Heart left ventricle (tissue), 13 donors: Measurements from ENCODE around the gene ITGAE.

Experiments
- CTCF ChIP-seq, 12 donors: fragments of 200-600 bp; sonication (generic) in 4 of 12; IDR thresholded peaks; one replicate each; pipeline versions ENCODE4 v1.5.0 to v1.8.0; 2018 to 2022; ENCODE audit warnings: antibody characterized with exemption in 12 of 12, mild to moderate bottlenecking in 5 of 12
- POLR2A ChIP-seq, 2 donors: fragments of 450-650 bp; IDR thresholded peaks; one replicate each; pipeline ENCODE4 v1.6.1; 2017; ENCODE audit warnings: antibody characterized with exemption in 2 of 2, mild to moderate bottlenecking in 2 of 2, moderate library complexity in 2 of 2
- donor health status: ischemic (EF 13 %, LVEDD 7.1; RV severe dilation, severe dysfunction).
- donor health status: DM: no; HTN: yes; CAD: no.
- donor health status: DM: no; HTN: no; CAD: no.
- donor health status: ischemic (EF 25% LVEDD 6.9; RV normal size, moderate dysfunction).
- donor health status: ischemic (EF 25% LVEDD 5.7; RV mildly dilated, moderate dysfunction).
- donor health status: ischemic (EF 35%, LVEDD 5.7; RV mildly dilated, moderate dysfunction).
- donor health status: nonischemic (EF 11% LVEDD 7.7; RV severe dilation, severe dysfunction).
- donor health status: DM: yes; HTN: yes; CAD: no.
- donor health status: PGD.
- donor health status: ischemic (EF 29% LVEDD 5.4; RV normal size, mild dysfunction).
- donor health status: nonischemic (EF 23%, LVEDD 6.1; RV moderate dilation, normal function).

GRCh38 chr17:3691617-3692067, 109.3 kb downstream of the ITGAE start:
- no peak for TF ChIP-seq CTCF (IDR thresholded peaks at IDR 0.05)
- TF ChIP-seq POLR2A (IDR thresholded peaks at IDR 0.05) = no peak
